Measurements from ENCODE around the gene LDAH.
"Not testable (repeated sequence)": the region's sequence is repeated elsewhere in the genome, so short reads cannot be mapped to it uniquely, and the experiment has no call there.

Gene LDAH

GRCh38 chr2:20723543-20723942, 99.4 kb downstream of the LDAH start:
- no peak for DNase-seq (ENCODE audit: low read depth)

- no peak for DNase-seq (ENCODE audit: low read depth)
Measured at GRCh38 chr2:20722592-20723240, 100.2 kb downstream of the LDAH start.

- DNase-seq (ENCODE audit: low read depth): no peak
Measured at GRCh38 chr2:20717641-20718040, 105.3 kb downstream of the LDAH start.

GRCh38 chr2:20716164-20716563, 106.7 kb downstream of the LDAH start:
- not testable (repeated sequence) for DNase-seq (ENCODE audit: low read depth)

GRCh38 chr2:20714412-20714811, 108.5 kb downstream of the LDAH start:
- DNase-seq (ENCODE audit: low read depth): not testable (repeated sequence)

- not testable (repeated sequence) for DNase-seq (ENCODE audit: low read depth)
Measured at GRCh38 chr2:20713585-20713984, 109.3 kb downstream of the LDAH start.

GRCh38 chr2:20711641-20712040, 111.3 kb downstream of the LDAH start:
- not testable (repeated sequence) for DNase-seq (ENCODE audit: low read depth)

- DNase-seq (ENCODE audit: low read depth): no peak
Measured at GRCh38 chr2:20707601-20708000, 115.3 kb downstream of the LDAH start.

GRCh38 chr2:20706786-20707185, 116.1 kb downstream of the LDAH start:
- DNase-seq (ENCODE audit: low read depth): no peak

GRCh38 chr2:20706217-20706616, 116.7 kb downstream of the LDAH start:
- DNase-seq (ENCODE audit: low read depth): no peak

- DNase-seq (ENCODE audit: low read depth): no peak
Measured at GRCh38 chr2:20704886-20705285, 118.0 kb downstream of the LDAH start.

- no peak for DNase-seq (ENCODE audit: low read depth)
Measured at GRCh38 chr2:20702563-20702962, 120.3 kb downstream of the LDAH start.

GRCh38 chr2:20698916-20699613, 123.8 kb downstream of the LDAH start:
- DNase-seq (ENCODE audit: low read depth): no peak

- DNase-seq (ENCODE audit: low read depth): no peak
Measured at GRCh38 chr2:20697322-20697934, 125.5 kb downstream of the LDAH start.

GRCh38 chr2:20696366-20696765, 126.5 kb downstream of the LDAH start:
- no peak for DNase-seq (ENCODE audit: low read depth)

GRCh38 chr2:20693317-20693716, 129.6 kb downstream of the LDAH start:
- DNase-seq (ENCODE audit: low read depth): no peak

- no peak for DNase-seq (ENCODE audit: low read depth)
Measured at GRCh38 chr2:20692081-20692480, 130.8 kb downstream of the LDAH start.

- DNase-seq (ENCODE audit: low read depth): no peak
Measured at GRCh38 chr2:20691076-20691734, 131.7 kb downstream of the LDAH start.

GRCh38 chr2:20689428-20690264, 133.3 kb downstream of the LDAH start:
- no peak for DNase-seq (ENCODE audit: low read depth)

- DNase-seq (ENCODE audit: low read depth): no peak
Measured at GRCh38 chr2:20687260-20687832, 135.6 kb downstream of the LDAH start.

GRCh38 chr2:20684581-20685063, 138.3 kb downstream of the LDAH start:
- no peak for DNase-seq (ENCODE audit: low read depth)

Measured in stimulated activated CD8-positive, alpha-beta memory T cell treated with anti-CD3 and anti-CD28 coated beads, Interleukin-4, amount 100 ng/mL, for 24 hours (primary cell).